Central memory CD8-positive, alpha-beta T cell (primary cell): ENCODE data around the gene PLP1.
"Not testable (repeated sequence)": the region's sequence is repeated elsewhere in the genome, so short reads cannot be mapped to it uniquely, and the experiment has no call there.

Experiments
- ATAC-seq: fragments of 150-1000 bp; cut with Tn5 transposase; replicated peaks from 2 replicates; pipeline ENCODE4 v1.10.0; 2022; ENCODE audit warnings: mild to moderate bottlenecking, moderate FRiP score, moderate number of reproducible peaks; ENCODE audit not compliant: poor library complexity, severe bottlenecking; ENCODE audit errors: extremely low read depth
- DNase-seq, 2 donors: peaks; one replicate each; pipeline ENCODE4 v3.0.0; 2021; ENCODE audit warnings: low spot score in 2 of 2
- H3K27ac Mint-ChIP-seq: one replicate; pipeline ENCODE4 v1.8.0; 2022; ENCODE audit warnings: low read depth, mild to moderate bottlenecking, moderate library complexity, mixed read lengths
- H3K27me3 Mint-ChIP-seq: one replicate; pipeline ENCODE4 v1.8.0; 2022; ENCODE audit warnings: mixed read lengths
- H3K36me3 Mint-ChIP-seq: one replicate; pipeline ENCODE4 v1.8.0; 2022; ENCODE audit warnings: mild to moderate bottlenecking, moderate library complexity, mixed read lengths; ENCODE audit not compliant: insufficient read depth
- H3K4me1 Mint-ChIP-seq: one replicate; pipeline ENCODE4 v1.8.0; 2022; ENCODE audit warnings: mixed read lengths
- H3K4me3 Mint-ChIP-seq: one replicate; pipeline ENCODE4 v1.8.0; 2022; ENCODE audit warnings: mild to moderate bottlenecking, moderate library complexity, mixed read lengths
- H3K9me3 Mint-ChIP-seq: one replicate; pipeline ENCODE4 v1.8.0; 2022; ENCODE audit warnings: mixed read lengths

The PLP1 gene

DNA sequence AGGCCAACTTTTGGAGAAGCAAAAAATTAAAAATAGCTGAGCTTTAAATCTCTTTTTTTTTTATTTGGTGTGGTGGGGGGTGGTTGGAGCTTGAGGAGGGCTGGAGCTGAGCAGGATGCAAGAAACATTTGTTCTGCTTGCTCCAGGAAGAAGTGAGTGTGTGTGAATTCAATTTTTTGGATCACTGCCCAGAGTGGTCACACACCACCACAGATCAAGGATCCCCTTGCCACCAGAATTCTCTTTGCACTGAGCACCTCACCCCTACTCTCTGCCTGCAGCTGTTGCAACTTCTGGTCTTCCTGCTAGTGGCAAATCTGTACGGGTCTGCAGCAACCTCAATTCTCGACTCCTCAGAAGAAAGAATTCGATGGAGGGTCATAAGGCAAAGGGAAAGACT, 19.9 kb upstream of the PLP1 start:
- H3K4me3 Mint-ChIP-seq = no peak overlapping the region
- H3K9me3 Mint-ChIP-seq = no peaks in the 10 kb centered on the region
- ATAC-seq (no peak), DNase-seq (no peak)
- no peaks in the 10 kb centered on the region for H3K4me1 Mint-ChIP-seq
- H3K36me3 Mint-ChIP-seq = no peaks in the 10 kb centered on the region
- H3K27ac Mint-ChIP-seq = no peak overlapping the region
- no peaks in the 10 kb centered on the region for H3K27me3 Mint-ChIP-seq

- no peak overlapping the region for H3K27ac Mint-ChIP-seq
- no peak for ATAC-seq
- no peaks in the 10 kb centered on the region for H3K36me3 Mint-ChIP-seq
- no peak for DNase-seq
- no peaks in the 10 kb centered on the region for H3K4me1 Mint-ChIP-seq
- H3K9me3 Mint-ChIP-seq = no peaks in the 10 kb centered on the region
- H3K27me3 Mint-ChIP-seq = no peaks in the 10 kb centered on the region
- no peak overlapping the region for H3K4me3 Mint-ChIP-seq
Observed at GRCh38 chrX:103758555-103758954, 18.1 kb upstream of the PLP1 start.

- not testable (repeated sequence) for H3K27me3 Mint-ChIP-seq
Observed at GRCh38 chrX:103763541-103763940, 13.1 kb upstream of the PLP1 start.

DNA sequence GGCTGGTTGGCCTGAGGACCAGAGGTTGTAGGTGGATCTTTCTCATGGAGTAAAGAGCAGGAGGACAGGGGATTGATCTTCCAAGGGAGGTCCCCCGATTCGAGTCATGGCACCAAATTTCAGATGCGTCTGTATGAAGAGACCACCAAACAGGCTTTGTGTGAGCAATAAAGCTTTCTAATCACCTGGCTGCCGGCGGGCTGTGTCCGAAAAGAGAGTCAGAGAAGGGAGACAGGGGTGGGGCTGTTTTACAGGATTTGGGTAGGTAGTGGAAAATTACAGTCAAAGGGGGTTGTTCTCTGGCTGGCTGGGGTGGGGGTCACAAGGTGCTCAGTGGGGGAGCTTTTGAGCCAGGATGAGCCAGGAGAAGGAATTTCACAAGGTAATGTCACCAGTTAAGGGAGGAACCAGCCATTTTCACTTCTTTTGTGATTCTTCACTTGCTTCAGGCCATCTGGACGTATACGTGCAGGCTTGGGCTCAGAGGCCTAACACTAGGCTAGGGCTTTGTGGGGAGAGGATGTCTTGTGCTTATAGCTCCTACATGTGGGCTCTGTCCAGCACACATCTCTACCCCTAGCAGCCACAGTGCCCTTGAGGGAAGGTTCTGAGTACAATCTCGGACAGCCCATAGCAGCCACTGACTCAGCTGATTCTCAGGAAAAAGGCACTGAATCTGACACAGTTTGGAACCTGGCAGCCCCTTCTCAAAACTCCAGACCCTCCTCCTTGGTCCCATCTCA, 9.7 kb upstream of the PLP1 start:
- H3K36me3 Mint-ChIP-seq, DNase-seq, H3K27ac Mint-ChIP-seq, ATAC-seq, H3K4me1 Mint-ChIP-seq, H3K27me3 Mint-ChIP-seq, H3K4me3 Mint-ChIP-seq, H3K9me3 Mint-ChIP-seq: not testable (repeated sequence)

More at GRCh38 chrX:103763541-103763940, 13.1 kb upstream of the PLP1 start:
- DNase-seq, H3K36me3 Mint-ChIP-seq, H3K4me1 Mint-ChIP-seq, H3K9me3 Mint-ChIP-seq, H3K4me3 Mint-ChIP-seq, ATAC-seq, H3K27ac Mint-ChIP-seq: not testable (repeated sequence)

DNA sequence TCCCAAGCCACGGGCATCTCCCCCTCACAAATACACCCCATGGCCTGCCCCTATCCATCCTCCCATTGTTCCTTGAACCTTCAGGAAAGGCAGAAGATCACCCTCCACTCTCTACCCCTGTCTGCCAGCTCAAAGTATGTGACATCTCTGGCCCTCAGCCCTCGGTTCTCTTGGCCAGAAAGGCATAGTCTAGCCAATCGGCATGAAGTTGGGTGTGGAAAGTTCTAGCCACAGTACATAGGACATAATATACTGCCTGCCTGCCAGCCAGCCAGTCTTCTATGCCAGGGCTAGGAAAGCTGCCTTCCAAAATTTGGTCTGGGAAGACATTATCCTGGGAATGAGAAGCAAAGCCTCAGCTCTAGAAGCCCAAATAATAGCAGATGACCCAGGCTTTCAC, 3.2 kb upstream of the PLP1 start:
- Mint-ChIP-seq H3K27me3 (peaks cover 22% of the 10 kb centered on the region), H3K4me1 (no peaks in the 10 kb centered on the region), H3K9me3 (no peaks in the 10 kb centered on the region), H3K36me3 (no peaks in the 10 kb centered on the region), H3K4me3 (no peak overlapping the region), H3K27ac (no peak overlapping the region)
- ATAC-seq = no peak
- DNase-seq = no peak

DNA sequence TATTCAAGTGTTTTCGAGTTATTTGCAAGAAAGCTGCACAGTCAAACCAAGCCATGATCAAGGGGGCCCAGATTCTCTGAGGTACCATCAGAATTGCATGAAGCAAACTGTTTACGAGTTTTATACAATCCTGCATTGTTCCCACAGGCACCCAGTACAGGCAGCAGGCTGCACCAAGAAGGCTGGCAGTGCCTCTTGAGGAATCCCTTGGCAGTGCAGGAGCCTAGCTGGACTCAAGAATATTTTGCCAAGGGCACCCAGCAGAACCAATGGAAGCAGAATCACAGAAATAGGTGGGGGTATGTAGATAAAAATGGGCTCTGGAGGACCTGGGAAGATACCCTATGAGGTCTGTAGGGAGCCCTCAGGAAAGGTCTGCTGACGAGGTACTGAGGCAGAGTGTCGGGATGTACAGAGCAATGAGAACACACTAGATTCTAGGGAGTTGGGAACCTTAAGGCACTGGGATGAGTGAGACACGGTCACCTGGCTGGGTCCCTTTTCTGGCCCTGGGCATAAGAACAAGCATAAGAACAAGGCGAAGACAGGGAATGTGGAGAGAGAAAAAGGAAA, 2.5 kb upstream of the PLP1 start:
- Mint-ChIP-seq H3K9me3 (no peaks in the 10 kb centered on the region), H3K27ac (no peak overlapping the region), H3K36me3 (no peaks in the 10 kb centered on the region), H3K4me1 (no peaks in the 10 kb centered on the region), H3K4me3 (no peak overlapping the region), H3K27me3 (peaks cover 22% of the 10 kb centered on the region)
- DNase-seq (no peak), ATAC-seq (no peak)

GRCh38 chrX:103779141-103779789, 2.6 kb downstream of the PLP1 start:
- Mint-ChIP-seq H3K4me3 (no peak overlapping the region), H3K9me3 (no peaks in the 10 kb centered on the region), H3K27me3 (peaks cover 8% of the 10 kb centered on the region), H3K4me1 (no peaks in the 10 kb centered on the region), H3K36me3 (no peaks in the 10 kb centered on the region), H3K27ac (no peak overlapping the region)
- no peak for ATAC-seq
- DNase-seq = no peak

GRCh38 chrX:103780336-103781061, 3.9 kb downstream of the PLP1 start:
- DNase-seq = no peak
- no peaks in the 10 kb centered on the region for H3K9me3 Mint-ChIP-seq
- no peak overlapping the region for H3K27ac Mint-ChIP-seq
- no peaks in the 10 kb centered on the region for H3K4me1 Mint-ChIP-seq
- no peak for ATAC-seq
- no peaks in the 10 kb centered on the region for H3K36me3 Mint-ChIP-seq
- H3K4me3 Mint-ChIP-seq = no peak overlapping the region
- no peaks in the 10 kb centered on the region for H3K27me3 Mint-ChIP-seq

DNA sequence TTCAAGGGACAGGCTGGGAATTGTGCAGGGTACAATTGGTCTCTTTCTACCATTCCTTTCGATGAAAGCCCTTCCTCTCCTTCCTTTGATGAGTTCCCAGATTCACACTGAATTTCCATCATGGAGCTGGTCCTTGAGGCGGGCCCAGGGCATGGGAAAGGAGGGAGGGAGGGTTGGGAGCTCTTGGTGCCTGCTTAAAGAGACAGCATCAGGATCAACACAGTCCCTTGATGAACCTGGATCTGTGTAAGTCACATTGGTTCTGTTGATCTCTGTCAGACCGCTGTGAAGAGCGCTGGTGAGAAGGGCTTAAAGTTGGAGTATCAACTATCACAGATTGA, 4.4 kb downstream of the PLP1 start:
- Mint-ChIP-seq H3K27ac (no peak overlapping the region), H3K36me3 (no peaks in the 10 kb centered on the region), H3K4me1 (no peaks in the 10 kb centered on the region), H3K9me3 (no peaks in the 10 kb centered on the region), H3K4me3 (no peak overlapping the region), H3K27me3 (no peaks in the 10 kb centered on the region)
- DNase-seq (no peak), ATAC-seq (no peak)

DNA sequence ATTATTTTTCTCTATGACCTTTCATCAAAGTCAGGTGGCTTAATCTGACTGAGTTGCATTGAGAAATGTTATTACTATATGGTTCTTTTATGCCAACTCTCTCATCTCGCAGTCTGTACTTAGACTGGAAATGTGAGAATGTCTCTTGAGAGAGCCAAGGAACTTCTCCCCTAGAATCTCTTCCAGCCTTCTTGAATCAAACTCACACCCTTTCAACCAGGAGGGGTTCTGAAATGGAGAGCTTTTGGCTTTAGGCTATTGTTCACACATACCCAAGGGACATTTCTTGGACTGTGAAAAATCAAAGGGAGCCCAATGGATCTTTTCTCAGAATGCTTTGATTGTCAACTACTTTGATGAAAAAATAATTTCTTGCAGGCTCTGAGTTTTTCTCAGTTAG, 5.1 kb downstream of the PLP1 start:
- H3K36me3 Mint-ChIP-seq = no peaks in the 10 kb centered on the region
- no peak overlapping the region for H3K27ac Mint-ChIP-seq
- DNase-seq (no peak), ATAC-seq (no peak)
- no peaks in the 10 kb centered on the region for H3K27me3 Mint-ChIP-seq
- no peaks in the 10 kb centered on the region for H3K9me3 Mint-ChIP-seq
- no peaks in the 10 kb centered on the region for H3K4me1 Mint-ChIP-seq
- no peak overlapping the region for H3K4me3 Mint-ChIP-seq

- H3K27me3 Mint-ChIP-seq = no peaks in the 10 kb centered on the region
Observed at GRCh38 chrX:103782640-103783039, 6.0 kb downstream of the PLP1 start.

DNA sequence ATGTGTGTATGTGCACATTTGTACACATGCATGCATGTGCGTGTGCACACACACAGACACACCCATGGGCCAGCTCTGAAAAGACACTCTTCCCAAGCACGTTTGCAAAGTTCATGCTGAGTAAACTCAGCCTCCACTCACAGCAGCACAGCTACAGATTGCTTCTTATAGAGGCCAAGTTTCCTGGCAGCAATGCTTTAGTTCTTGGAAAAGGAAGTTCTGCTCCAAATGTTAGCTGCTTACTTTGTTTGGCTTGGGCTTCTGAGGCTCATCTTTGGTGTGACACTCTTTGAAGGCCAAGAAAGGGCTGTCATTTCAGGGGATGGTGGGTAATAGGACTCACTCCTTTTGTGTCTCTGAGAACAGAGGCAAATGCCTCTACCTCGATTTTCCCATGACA, 6.6 kb downstream of the PLP1 start:
- Mint-ChIP-seq H3K9me3 (no peaks in the 10 kb centered on the region), H3K27ac (no peak overlapping the region), H3K36me3 (no peaks in the 10 kb centered on the region), H3K27me3 (no peaks in the 10 kb centered on the region), H3K4me3 (no peak overlapping the region), H3K4me1 (no peaks in the 10 kb centered on the region)
- no peak for ATAC-seq
- no peak for DNase-seq

More at GRCh38 chrX:103782640-103783039, 6.0 kb downstream of the PLP1 start:
- Mint-ChIP-seq H3K27ac (no peak overlapping the region), H3K4me1 (no peaks in the 10 kb centered on the region), H3K36me3 (no peaks in the 10 kb centered on the region), H3K4me3 (no peak overlapping the region), H3K9me3 (no peaks in the 10 kb centered on the region)
- DNase-seq (no peak), ATAC-seq (no peak)

GRCh38 chrX:103783971-103784370, 7.3 kb downstream of the PLP1 start:
- DNase-seq (no peak), ATAC-seq (no peak)
- Mint-ChIP-seq H3K4me1 (no peaks in the 10 kb centered on the region), H3K9me3 (no peaks in the 10 kb centered on the region), H3K36me3 (no peaks in the 10 kb centered on the region), H3K4me3 (no peak overlapping the region), H3K27me3 (no peaks in the 10 kb centered on the region), H3K27ac (no peak overlapping the region)
